CD14-positive monocyte (primary cell): ENCODE results near the gene ZFYVE28. TPM values are rescaled to one million over a fixed set of nuclear protein-coding genes. Genes with fewer than 3 reads are reported as not detected.
A peak's percentile ranks its signal among the peaks of the same experiment; 100 is the strongest.

Experiments
- DNase-seq, 3 donors: peaks; one replicate each; pipeline ENCODE4 v3.0.0-alpha.2; 2011 to 2022
- H2AFZ ChIP-seq: 2 replicates; pipeline ENCODE4 v1.6.0; 2012; ENCODE audit warnings: mild to moderate bottlenecking, low read depth, low read length, inconsistent platforms; ENCODE audit not compliant: insufficient read depth, poor library complexity, severe bottlenecking
- H3K27ac ChIP-seq, 2 donors: 1 replicate in 1 of 2; 2 replicates in 1 of 2; pipeline ENCODE4 v1.5.1; 2012 to 2013; ENCODE audit warnings: low read length in 2 of 2, control low read depth in 1 of 2, inconsistent platforms in 1 of 2, low read depth in 1 of 2, mild to moderate bottlenecking in 1 of 2
- H3K27me3 ChIP-seq, 2 donors: one replicate each; pipeline versions ENCODE4 v1.6.0 to v1.6.1; 2011 to 2013; ENCODE audit warnings: low read length in 2 of 2; ENCODE audit not compliant: control insufficient read depth in 2 of 2, insufficient read depth in 2 of 2
- H3K36me3 ChIP-seq, 2 donors: replicated peaks in 1 of 2; 1 replicate in 1 of 2; 2 replicates in 1 of 2; pipeline versions ENCODE4 v1.5.1 to v1.6.1; 2012 to 2013; ENCODE audit warnings: low read length in 2 of 2, control low read depth in 1 of 2, inconsistent platforms in 1 of 2, mild to moderate bottlenecking in 1 of 2; ENCODE audit not compliant: insufficient read depth in 2 of 2, control insufficient read depth in 1 of 2
- H3K4me1 ChIP-seq, 2 donors: 1 replicate in 1 of 2; 2 replicates in 1 of 2; pipeline versions ENCODE4 v1.5.1 to v1.6.1; 2012 to 2013; ENCODE audit warnings: low read length in 2 of 2, control low read depth in 1 of 2, inconsistent platforms in 1 of 2, mild to moderate bottlenecking in 1 of 2, moderate library complexity in 1 of 2; ENCODE audit not compliant: insufficient read depth in 2 of 2, control insufficient read depth in 1 of 2
- H3K4me2 ChIP-seq: replicated peaks from 2 replicates; pipeline ENCODE3; 2012; ENCODE audit warnings: low read length, moderate library complexity, mild to moderate bottlenecking; ENCODE audit not compliant: poor library complexity, severe bottlenecking; ENCODE audit errors: extremely low read depth
- H3K4me3 ChIP-seq, 3 experiments: fragments of 200-600 bp in 1 of 3; sonication (generic) in 1 of 3; replicated peaks in 1 of 3; 1 replicate in 2 of 3; 2 replicates in 1 of 3; pipeline ENCODE4 v1.5.1; 2011 to 2013; ENCODE audit warnings: low read length in 3 of 3, mild to moderate bottlenecking in 3 of 3, control low read depth in 2 of 3, low read depth in 2 of 3, inconsistent platforms in 1 of 3, moderate library complexity in 1 of 3
- H3K79me2 ChIP-seq: 2 replicates; pipeline ENCODE4 v1.6.0; 2012; ENCODE audit warnings: mild to moderate bottlenecking, control low read depth, inconsistent platforms, low read length, moderate library complexity; ENCODE audit not compliant: insufficient read depth
- H3K9ac ChIP-seq: 2 replicates; pipeline ENCODE4 v1.6.0; 2017; ENCODE audit warnings: low read length, mild to moderate bottlenecking; ENCODE audit not compliant: insufficient read depth, poor library complexity, severe bottlenecking
- H3K9me3 ChIP-seq, 2 donors: replicated peaks in 1 of 2; 1 replicate in 1 of 2; 2 replicates in 1 of 2; pipeline versions ENCODE4 v1.5.1 to v1.6.1; 2012 to 2013; ENCODE audit warnings: low read length in 2 of 2, control low read depth in 1 of 2; ENCODE audit not compliant: control insufficient read depth in 1 of 2, insufficient read depth in 1 of 2
- H4K20me1 ChIP-seq: 2 replicates; pipeline ENCODE4 v1.6.0; 2012; ENCODE audit warnings: mild to moderate bottlenecking, low read length, control low read depth, moderate library complexity; ENCODE audit not compliant: insufficient read depth
- H3K27ac Mint-ChIP-seq, 7 donors: one replicate each; pipeline ENCODE4 v1.8.0; 2020; ENCODE audit warnings: mild to moderate bottlenecking in 7 of 7, mixed read lengths in 7 of 7, moderate library complexity in 6 of 7, inconsistent platforms in 2 of 7
- H3K27me3 Mint-ChIP-seq, 3 donors: one replicate each; pipeline ENCODE4 v1.8.0; 2021 to 2022; ENCODE audit warnings: low read depth in 3 of 3, mild to moderate bottlenecking in 3 of 3, mixed read lengths in 3 of 3, moderate library complexity in 3 of 3, inconsistent platforms in 1 of 3
- H3K36me3 Mint-ChIP-seq, 2 donors: one replicate each; pipeline ENCODE4 v1.8.0; 2020; ENCODE audit warnings: mixed read lengths in 2 of 2, inconsistent platforms in 1 of 2, mild to moderate bottlenecking in 1 of 2
- H3K4me1 Mint-ChIP-seq: one replicate; pipeline ENCODE4 v1.8.0; 2020; ENCODE audit warnings: mild to moderate bottlenecking, mixed read lengths
- H3K4me3 Mint-ChIP-seq, 2 donors: one replicate each; pipeline ENCODE4 v1.8.0; 2020; ENCODE audit warnings: mild to moderate bottlenecking in 2 of 2, mixed read lengths in 2 of 2, moderate library complexity in 1 of 2
- H3K9me3 Mint-ChIP-seq, 7 donors: one replicate each; pipeline ENCODE4 v1.8.0; 2020 to 2022; ENCODE audit warnings: mixed read lengths in 7 of 7, mild to moderate bottlenecking in 6 of 7, moderate library complexity in 6 of 7, inconsistent platforms in 2 of 7
- WGBS: methylation state at CpG from one replicate; pipeline ENCODE4 v1.1.5; 2013; ENCODE audit warnings: missing lambda C conversion rate; ENCODE audit not compliant: insufficient coverage; 5-methylcytosine and 5-hydroxymethylcytosine counted together
- intact Hi-C, 2 donors: fragments of 100-400 bp; cut with micrococcal nuclease; formaldehyde crosslinking; loops; one replicate each; pipeline versions ENCODE4 v1.15.0 to v1.15.1; 2023
- polyA plus RNA-seq, 3 donors: library from polyadenylated mRNA; depleted of rRNA in 1 of 3; unstranded in 2 of 3; stranded (reverse) in 1 of 3; fragments of 300-500 nt in 2 of 3; fragments of >200 nt in 1 of 3; fragmentation: Illumina TruSeq in 2 of 3; gene quantifications; 1 replicate in 2 of 3; 2 replicates in 1 of 3; pipeline ENCODE4 v1.2.3, GENCODE V29; 2012 to 2021
- TF ChIP-seq, protein P1 (sequence below): fragments of 200-600 bp; IDR thresholded peaks from one replicate; pipeline ENCODE4 v1.8.0; 2022; ENCODE audit warnings: antibody characterized with exemption, mild to moderate bottlenecking

ZFYVE28 gene
- polyA plus RNA-seq, 3 donors, result 1.0 to 4.4 (median 1.1) TPM

DNA sequence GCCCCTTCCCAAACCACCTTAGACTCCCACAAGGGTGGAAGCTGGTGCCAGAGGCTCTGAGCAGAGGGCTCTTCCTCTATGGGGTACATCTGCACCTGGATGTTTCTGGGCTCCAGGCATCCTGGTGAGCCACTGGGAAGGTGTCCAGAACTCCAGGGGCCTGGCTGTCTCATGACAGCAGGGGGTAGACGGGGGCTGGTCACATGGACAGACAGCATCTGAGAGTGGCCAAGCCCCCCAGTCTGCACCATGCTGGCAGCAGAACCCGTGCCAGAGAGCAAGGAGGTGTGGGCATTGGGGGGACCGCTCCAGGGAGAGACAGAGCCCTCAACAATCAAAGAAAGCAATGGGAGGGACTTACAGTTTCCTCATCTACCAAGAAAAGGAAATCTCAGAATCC, 39.5 kb downstream of the ZFYVE28 start:
- intact Hi-C loops, result no loop called here
- peaks cover 0 to 3% of the 10 kb centered on the region in 2 donors for H3K9me3 ChIP-seq
- H3K27ac Mint-ChIP-seq, result no peak overlapping the region
- H3K4me3 Mint-ChIP-seq, result no peak overlapping the region
- no peaks in the 10 kb centered on the region for H3K27me3 ChIP-seq
- peaks cover 3 to 6% (median 3%) of the 10 kb centered on the region in 3 donors for H3K27me3 Mint-ChIP-seq
- TF ChIP-seq, protein P1, sequence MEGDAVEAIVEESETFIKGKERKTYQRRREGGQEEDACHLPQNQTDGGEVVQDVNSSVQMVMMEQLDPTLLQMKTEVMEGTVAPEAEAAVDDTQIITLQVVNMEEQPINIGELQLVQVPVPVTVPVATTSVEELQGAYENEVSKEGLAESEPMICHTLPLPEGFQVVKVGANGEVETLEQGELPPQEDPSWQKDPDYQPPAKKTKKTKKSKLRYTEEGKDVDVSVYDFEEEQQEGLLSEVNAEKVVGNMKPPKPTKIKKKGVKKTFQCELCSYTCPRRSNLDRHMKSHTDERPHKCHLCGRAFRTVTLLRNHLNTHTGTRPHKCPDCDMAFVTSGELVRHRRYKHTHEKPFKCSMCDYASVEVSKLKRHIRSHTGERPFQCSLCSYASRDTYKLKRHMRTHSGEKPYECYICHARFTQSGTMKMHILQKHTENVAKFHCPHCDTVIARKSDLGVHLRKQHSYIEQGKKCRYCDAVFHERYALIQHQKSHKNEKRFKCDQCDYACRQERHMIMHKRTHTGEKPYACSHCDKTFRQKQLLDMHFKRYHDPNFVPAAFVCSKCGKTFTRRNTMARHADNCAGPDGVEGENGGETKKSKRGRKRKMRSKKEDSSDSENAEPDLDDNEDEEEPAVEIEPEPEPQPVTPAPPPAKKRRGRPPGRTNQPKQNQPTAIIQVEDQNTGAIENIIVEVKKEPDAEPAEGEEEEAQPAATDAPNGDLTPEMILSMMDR, result no peak
- no peak overlapping the region for H3K9ac ChIP-seq
- H4K20me1 ChIP-seq, result no peaks in the 10 kb centered on the region
- H3K79me2 ChIP-seq, result no peaks in the 10 kb centered on the region
- no peak for DNase-seq
- peaks cover under 1 to 4% of the 10 kb centered on the region in 2 donors for H3K36me3 Mint-ChIP-seq
- H3K27ac ChIP-seq, result no peak overlapping the region
- no peak overlapping the region for H2AFZ ChIP-seq
- no peak overlapping the region for H3K4me3 ChIP-seq
- 89% methylated on average over 3 of the region's 3 CpGs for WGBS
- no peak overlapping the region for H3K4me2 ChIP-seq
- peaks cover 14% of the 10 kb centered on the region for H3K4me1 Mint-ChIP-seq
- H3K4me1 ChIP-seq, result no peaks in the 10 kb centered on the region
- no peaks in the 10 kb centered on the region for H3K36me3 ChIP-seq
- H3K9me3 Mint-ChIP-seq, result peaks cover under 1 to 28% (median 12%) of the 10 kb centered on the region in 7 donors

DNA sequence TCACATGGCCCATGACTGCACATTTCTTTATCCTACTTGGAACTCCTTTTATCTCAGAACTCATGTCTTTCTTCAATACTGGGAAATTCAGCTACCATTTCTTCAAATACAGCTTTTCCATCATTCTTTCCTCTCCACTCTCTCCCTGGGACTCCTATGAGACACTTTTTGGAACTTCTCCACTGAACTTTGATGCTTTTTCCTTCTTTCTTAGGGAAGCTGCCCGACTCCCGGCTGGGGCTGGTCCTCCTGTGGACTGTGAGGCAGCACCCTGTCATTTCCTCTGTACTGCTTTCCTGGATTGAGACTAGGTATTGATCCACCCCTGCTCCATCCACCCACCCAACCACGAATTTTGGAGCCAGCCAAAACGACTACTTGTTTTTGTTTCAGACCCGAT, 40.0 kb downstream of the ZFYVE28 start:
- peaks cover 10% of the 10 kb centered on the region for H3K4me1 Mint-ChIP-seq

More for the DNA sequence above, 40.0 kb downstream of the ZFYVE28 start:
- H3K36me3 Mint-ChIP-seq, result peaks cover 2 to 5% of the 10 kb centered on the region in 2 donors
- peaks cover 3 to 28% (median 17%) of the 10 kb centered on the region in 7 donors for H3K9me3 Mint-ChIP-seq
- intact Hi-C loops, result no loop called here
- H3K27me3 ChIP-seq, result no peaks in the 10 kb centered on the region
- no peaks in the 10 kb centered on the region for H4K20me1 ChIP-seq
- peaks cover 0 to 6% of the 10 kb centered on the region in 2 donors for H3K9me3 ChIP-seq
- no peak overlapping the region for H3K9ac ChIP-seq
- no peaks in the 10 kb centered on the region for H3K4me1 ChIP-seq
- H3K4me3 ChIP-seq, result no peak overlapping the region
- H2AFZ ChIP-seq, result no peak overlapping the region
- peak overlapping the region in 1 of 7 donors; percentile 1 for H3K27ac Mint-ChIP-seq
- TF ChIP-seq, protein P1, result no peak
- no peak overlapping the region for H3K4me2 ChIP-seq
- no peaks in the 10 kb centered on the region for H3K36me3 ChIP-seq
- no peak overlapping the region for H3K27ac ChIP-seq
- 92% methylated on average over 5 of the region's 5 CpGs for WGBS
- no peaks in the 10 kb centered on the region for H3K79me2 ChIP-seq
- DNase-seq, result no peak
- peaks cover 3 to 6% (median 3%) of the 10 kb centered on the region in 3 donors for H3K27me3 Mint-ChIP-seq
- no peak overlapping the region for H3K4me3 Mint-ChIP-seq
